Activated T-helper 1 cell treated with Interleukin-2 at 50 U/mL for 16 hours (primary cell): ENCODE measurements around the gene UBE2D1.

Experiments
- DNase-seq: peaks from one replicate; pipeline ENCODE4 v3.0.0-alpha.2; 2020; ENCODE audit warnings: low read depth

The UBE2D1 gene

DNA sequence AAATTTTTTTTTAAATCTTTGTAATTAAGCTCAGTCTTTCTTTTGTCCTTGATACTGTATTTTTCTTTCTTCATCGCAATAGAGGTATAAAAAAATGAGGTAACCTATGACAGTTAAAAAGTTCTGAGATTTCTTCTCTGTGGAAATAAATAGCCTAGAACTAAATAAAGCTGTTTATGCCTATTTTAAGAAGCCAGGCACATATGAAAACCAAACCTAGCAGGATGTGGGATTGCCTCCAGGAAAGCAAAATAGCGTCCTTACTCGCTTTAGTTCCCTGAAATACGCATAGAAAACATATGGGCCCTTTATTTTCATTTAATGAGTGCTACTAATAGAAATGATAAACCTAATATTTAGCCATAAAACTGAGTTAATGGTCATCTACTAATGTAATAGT, 6.6 kb downstream of the UBE2D1 start:
- no peak for DNase-seq

DNA sequence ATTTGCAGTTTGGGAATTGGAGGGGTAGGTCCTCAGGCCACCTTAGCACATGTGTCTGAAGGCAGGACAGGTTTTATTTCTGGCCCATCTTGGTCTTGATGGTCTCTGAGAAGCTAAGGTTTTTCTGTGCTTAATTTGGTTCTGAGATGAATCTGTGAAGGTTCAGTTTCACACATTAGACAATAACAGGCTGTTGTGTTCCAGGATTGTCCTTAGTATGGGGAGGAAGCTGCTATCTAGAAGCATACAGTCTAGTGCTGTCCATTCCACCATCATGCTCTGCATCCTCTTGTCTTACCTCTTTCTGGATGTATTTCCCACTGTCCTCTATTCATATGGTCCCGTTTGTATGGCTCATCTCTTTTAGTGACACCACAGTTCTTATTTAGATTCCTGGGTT, 7.1 kb downstream of the UBE2D1 start:
- DNase-seq, result no peak

DNA sequence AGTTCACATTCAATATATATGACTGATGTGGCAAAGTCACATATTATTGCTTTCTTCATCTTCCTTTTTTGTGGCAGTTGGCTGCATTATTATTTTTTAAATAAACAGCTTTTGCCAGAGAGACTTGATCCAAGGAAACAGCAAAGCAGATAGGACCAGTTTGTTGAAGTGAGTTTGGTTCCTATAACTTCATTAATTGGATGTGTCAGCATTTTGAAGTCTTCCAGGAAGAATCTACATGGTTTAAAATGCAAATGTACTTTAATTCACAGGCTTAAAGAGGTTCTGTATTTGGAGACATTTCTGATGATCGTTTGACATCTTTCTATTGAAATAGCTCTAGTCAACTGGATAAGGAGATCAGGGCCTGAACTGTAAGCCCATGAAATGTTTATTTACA, 13.2 kb downstream of the UBE2D1 start:
- no peak for DNase-seq

DNA sequence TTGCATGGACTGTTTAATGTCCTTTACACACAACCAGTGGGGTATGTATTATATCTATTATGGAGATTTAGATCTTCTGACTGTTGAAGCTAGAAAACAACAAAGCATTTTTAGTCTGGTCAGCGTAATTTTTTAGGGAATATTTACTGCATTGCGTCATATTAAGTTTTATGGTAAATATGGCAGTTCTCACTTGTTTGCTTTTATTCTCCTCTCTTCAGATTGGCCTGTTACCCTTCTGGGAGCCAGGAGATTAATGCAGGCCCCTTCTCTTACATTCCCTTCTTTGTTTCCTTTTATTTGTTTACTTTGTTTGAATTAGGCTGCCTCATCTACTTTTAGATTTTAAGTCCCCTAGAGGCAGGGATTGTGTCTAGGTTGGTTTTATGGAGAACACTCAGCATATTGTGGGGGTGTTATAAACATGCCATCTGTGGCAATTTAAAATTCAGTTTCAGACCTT, 13.8 kb downstream of the UBE2D1 start:
- no peak for DNase-seq

DNA sequence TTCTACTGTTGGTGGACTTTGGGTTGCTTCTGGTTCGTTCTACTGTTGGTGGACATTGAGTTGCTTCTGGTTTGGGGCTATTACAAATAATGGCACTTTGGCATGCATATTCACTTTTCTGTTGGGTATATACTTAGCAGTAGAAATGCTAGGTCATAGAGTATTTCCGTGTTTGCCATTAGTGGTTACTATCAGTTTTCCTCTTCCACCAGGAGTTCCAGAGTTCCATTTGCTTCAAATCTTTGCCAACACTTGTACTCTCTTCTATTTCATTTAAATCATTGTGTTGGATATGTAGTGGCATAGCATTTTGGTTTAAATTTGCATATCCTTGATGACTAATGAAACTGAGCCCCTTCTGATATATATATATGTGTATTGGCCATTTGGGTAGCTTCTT, 15.2 kb downstream of the UBE2D1 start:
- no peak for DNase-seq

DNA sequence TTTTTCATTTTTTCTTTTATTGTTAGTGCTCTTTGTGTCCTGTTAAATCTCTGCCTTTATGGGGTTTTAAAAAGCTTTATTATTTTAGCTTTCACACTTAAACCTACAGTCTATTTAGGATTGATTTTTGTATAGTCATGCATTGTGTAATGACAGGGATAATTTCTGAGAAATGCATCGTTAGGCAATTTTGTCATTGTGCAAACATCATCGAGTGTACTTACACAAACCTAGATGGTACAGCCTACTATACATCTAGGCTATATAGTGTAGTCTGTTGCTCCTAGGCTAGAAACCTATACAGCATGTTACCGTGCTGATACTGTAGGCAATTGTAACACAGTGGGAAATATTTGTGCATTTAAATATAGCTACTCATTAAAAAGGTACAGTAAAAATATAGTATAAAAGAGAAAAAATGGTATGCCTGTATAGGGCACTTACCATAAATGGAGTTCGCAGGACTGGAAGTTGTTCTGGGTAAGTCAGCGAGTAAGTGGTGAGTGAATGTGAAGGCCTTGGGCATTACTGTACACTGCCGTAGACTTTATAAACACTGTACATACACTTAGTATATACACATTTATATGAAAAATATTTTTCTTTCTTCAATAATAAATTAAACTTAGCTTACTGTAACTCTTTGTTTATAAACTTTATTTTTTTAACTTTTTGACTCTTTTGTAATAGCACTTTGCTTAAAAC, 16.0 kb downstream of the UBE2D1 start:
- no peak for DNase-seq

DNA sequence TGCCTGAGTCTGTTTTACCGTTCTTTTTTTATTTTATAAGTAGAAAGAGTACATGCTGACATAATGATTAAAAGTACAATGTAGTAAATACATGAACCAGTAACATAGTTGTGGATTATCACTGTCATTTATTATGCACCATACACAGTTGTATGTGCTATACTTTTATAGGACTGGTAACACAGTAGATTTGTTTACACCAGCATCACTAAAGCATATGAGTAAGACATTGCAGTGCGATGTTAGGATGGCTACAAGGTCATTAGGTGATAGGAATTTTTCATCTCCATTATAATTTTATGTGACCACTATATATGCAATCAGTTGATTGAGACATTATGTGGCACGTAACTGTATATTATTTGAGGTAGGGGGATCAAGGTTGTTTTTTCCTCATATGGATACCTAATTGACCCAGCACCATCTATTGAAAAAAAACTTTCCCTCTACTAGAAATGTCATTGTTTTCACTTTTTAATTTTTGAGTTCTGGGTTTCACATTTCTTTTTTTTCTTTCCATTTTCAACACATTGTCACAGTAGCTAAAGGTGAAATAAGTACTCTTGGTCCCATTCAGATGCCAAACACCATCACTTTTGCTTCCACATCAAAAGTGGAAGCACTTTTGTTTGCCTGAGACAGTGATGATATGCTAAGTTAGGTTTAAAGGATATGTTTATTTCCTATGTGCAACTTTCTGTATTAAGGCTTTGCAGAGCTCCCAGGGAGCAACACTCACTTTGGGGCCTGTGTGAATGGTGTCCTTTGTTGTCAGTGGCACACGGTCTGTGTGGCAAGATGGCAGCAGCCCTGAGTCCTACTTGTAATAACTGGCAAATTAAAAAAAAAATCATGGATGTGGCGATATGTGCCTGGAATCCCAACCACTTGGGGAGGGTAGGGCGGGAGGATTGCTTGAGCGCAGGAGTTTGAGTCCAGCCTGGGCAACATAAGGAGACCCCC, 17.1 kb downstream of the UBE2D1 start:
- no peak for DNase-seq

DNA sequence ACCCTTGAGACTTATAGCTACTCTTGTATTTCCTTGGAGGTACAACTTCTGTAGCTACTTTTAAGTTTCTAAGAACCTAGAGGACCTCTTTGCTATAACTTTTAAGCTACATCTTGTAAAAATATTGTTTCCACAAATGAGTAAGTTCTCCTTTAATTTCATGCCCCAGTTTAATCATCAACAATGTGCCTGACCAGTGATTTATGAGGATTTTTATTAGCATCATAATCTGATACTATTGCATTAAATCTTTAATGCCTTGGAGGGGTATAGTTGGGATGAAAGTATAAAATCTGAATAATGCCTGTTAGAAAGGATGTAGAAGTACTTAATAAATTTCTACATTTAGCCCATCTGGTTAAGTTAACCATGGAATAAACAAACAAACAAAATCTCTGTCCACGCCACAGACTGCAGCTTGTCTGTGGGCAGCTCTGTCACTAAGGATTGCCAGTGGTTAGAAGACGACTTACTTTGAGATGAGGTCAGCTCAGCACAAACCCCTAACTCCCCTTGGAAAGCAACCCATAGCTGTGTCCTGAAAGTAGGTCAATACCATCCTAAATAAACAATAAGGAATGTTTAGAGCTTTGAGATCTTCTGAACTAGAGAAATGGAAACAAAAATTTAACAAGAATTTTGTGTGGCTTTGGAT, 18.3 kb downstream of the UBE2D1 start:
- no peak for DNase-seq

DNA sequence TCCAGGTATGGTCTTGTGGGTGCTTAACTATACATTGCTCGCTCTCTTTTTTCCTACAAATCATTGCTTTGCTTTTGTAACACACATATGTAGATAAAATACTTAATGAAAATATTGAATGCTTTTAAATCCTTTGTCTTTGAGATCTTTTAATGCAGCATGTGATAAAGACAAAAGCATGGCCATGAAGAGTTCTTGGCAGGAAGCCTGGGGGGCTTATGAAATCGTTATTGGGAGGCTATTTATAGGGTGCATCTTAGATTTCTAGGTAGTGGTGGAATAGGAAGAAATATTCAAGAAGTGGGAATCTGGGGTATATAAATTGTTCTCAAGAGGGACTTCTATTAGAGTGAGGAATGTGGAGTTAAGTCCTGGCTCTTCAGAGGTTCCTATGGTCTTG, 21.9 kb downstream of the UBE2D1 start:
- no peak for DNase-seq

DNA sequence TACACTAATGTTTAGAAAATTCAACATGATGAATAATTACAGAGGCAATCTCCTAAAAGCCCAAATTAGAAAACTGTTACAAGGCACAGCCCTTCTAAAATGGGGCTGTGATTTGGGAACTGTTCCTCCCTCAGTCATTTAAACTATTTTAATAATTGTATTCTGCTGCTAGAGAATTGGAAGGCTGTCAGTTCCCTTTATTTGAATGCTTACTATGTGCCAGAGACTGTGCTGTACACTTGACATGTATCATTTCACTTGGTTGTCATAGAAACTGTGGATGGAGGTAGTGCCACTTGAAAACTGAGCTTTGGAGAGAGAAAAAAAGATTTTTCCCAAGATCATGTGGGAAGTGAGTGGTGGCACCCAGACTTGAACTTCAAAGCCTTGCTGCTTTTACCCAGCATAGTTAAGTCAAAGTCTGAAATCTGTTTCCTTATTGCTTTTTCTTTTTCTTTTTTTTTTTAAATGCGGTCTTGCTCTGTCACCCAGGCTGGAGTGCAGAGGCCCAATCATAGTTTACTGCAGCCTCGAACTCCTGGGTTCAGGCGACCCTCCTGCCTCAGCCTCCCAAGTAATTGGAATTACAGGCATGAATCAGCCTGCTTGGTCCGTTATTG, 23.6 kb downstream of the UBE2D1 start:
- no peak for DNase-seq

DNA sequence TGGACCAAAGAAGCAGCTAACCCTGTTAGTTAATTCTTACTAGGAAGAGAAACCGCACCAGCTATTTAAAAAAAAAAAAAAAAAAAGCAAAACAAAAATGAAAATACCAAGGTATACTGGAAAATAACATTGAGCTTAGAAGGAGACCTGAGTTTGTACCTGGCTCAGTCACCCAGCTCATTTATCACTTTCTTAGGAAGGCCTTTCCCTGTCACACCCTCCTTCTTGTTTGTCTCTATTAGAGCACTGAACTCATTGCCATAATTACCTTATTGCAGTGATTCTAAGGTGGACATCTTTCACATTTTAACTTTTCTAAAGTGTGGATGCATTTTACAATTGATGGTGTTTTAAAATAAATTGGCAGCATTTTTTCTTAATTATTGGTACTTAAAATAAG, 24.1 kb downstream of the UBE2D1 start:
- no peak for DNase-seq

DNA sequence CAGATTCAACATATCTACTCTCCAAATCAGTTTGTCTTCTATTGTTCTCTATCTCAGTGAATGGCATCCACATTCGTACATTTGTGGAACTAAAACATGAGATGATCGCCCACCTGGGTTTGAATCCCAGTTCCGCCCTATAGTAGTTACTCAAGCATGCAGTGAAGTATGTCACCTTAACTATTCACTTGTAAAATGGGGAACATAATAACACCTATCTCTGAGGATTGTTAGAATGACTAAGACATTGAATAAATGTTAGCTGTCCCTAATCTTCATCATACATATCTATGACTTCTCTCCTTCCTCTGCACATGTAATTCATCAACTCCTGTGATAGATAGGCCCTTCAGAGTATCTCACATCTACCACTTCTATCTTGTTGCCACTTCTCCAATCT, 24.7 kb downstream of the UBE2D1 start:
- no peak for DNase-seq

DNA sequence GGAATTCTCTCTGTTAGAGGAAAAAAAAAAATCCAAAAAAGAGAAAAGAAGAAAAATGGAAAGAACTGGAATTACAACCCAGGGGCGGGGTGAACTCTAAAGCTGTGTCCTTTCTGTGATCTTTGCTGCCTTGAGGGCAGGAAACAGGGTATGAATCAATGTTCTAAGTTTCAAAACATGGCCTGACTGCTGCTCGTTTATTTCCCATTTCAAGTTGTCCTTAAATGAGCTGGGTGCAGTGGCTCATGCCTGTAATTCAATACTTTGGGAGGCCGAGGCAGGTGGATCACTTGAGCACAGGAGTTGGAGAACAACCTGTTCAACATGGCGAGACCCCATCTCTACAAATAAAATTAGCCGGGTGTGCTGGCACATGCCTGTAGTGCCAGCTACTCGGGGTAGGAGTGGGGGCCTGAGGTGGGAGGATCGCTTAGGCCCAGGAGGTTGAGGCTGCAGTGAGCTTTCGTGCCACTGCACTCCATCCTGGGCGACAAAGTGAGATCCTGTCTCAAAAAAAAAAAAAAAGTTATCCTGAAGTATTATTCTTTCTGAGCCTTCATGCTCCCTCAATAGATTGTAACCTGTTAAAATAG, 25.7 kb downstream of the UBE2D1 start:
- no peak for DNase-seq

DNA sequence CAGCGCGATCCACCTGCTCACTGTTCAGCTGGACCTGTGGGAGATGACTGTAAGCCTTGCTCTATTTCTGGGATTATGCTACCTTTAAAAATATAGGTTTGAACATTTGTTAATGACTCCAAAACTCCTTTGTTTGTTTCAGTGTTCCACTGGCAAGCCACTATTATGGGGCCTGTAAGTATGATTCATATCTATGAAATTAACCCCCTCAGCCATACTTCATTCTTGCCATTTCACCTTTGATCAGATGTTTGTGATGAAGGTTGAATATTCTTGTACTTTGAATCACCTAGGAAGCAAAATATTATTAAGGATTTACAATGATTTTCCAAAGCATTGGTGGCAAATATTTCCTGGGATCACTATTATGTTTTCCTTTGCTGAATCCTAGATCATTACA, 26.5 kb downstream of the UBE2D1 start:
- no peak for DNase-seq

DNA sequence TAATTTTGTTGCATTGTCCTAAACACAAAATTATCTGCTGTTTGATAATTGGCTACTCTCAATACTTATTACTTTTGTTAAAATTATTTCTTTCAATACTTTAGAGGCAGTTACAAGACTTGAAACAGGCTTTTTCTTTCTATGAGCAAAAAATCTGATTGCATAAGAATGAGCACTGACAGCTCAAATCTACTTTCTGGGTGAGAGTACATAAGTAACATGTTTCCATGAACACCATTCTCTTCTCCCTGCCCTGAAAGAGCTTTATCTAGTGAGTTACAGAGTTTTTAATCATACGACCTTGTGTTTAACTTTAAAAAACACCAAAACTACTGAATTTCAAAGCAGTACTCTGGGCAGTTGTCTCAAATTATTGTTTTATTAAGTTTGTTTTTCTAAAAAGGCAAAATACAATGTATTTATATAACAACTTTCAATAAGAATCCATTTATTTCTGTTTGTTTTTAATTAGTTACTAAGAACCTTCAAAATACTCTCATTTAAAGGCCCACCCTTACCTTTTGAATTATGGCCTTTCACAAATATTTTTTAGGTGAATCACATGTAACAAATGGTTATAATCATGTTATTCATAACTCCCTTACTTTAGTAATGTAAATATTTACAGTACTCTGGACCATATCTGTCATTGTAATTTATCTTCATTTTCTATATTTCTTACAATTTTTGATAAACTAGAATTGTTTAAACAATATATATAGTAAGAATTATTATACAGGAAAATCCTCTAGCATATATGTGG, 27.4 kb downstream of the UBE2D1 start:
- DNase-seq, result no peak

DNA sequence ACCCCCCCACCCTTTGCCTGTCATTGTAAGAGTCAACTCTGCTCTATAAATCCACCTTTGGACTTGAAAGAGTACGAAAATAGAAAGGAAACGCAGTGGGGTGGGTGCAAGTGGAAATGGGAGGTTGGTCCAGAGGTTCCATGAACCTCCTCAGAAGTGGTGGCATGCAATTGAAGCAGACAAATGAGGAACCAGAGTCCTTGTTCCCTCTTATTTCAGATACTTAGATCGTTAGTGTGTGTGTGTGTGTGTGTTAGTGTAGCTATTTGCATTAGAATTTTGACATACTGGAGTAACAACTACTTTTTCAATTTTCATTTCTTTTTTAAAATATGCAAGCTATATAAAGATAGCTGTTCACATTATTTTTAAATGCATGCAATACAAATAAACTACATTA, 32.3 kb downstream of the UBE2D1 start:
- no peak for DNase-seq

DNA sequence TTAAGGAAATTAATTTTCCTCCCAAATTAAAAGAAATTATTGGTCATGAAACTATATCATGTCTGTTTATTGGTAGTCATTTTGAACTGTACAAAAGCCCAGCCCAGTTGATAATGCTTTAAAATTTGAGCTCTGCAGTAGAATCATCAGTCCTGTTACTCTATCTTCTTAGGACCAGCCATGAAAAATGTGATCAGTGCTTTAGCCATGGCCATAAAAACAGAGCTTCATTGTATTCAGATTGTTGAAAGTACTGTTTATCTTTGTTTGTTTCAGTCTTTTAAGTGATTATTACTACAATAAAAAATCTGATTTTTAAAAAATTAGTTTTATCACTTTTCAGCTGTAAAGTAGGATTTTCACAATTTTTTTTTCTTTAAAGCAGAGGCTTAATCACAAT, 36.7 kb downstream of the UBE2D1 start:
- no peak for DNase-seq

DNA sequence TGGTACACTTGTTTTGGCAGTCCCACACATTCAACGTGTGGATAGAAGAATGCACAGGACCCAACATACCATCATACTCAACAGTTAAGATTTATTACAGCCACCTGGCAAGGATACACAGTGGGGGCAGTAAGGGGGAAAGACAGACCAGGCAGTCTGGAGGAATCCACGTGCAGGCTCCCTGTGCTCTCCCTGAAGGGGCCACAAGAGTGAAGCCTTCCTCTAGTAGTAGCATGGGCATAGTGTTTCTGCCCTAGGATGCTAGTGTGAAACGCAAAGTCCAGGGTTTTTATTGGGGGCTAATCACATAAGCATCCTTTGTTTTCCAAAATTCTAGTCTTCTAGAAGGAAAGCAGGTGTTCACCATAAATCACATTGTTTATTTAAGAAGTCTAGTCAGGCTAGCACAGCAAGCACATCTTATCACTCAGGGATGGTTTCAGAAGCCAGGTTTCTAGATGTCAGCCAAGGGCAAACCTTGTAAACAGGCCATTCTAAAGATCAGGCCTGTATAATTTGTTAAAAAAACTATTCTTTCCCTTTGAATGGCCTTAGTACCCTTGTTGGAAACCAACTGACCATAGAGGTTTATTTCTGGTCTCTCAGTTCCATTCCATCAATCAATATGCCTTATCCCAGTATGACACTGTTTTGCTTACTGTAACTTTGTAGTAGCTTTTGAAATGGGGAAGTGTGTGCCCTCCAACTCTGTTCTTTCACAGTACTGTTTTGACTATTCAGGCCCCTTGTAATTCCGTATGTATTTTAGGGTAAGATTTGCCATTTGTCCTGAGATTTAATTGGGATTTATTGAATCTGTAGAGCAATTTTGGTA, 38.0 kb downstream of the UBE2D1 start:
- DNase-seq, result no peak

DNA sequence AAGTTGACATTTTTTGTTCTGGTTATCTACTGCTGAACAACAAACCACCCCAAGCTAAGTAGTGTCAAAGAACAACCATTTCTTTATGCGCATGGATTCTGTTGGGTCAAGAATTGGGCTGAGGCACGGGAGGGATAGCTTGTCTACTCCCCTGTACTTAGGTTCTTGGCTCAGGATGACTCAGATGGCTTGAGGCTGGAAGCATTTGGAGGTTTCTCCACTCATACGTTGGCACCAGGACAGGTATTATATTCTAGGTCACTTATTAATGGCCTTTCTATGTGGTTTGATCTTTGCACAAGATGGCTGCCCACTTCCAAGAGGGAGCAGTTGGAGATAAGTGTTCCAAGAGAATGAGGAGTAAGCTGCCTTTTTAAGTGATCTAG, 38.6 kb downstream of the UBE2D1 start:
- no peak for DNase-seq

DNA sequence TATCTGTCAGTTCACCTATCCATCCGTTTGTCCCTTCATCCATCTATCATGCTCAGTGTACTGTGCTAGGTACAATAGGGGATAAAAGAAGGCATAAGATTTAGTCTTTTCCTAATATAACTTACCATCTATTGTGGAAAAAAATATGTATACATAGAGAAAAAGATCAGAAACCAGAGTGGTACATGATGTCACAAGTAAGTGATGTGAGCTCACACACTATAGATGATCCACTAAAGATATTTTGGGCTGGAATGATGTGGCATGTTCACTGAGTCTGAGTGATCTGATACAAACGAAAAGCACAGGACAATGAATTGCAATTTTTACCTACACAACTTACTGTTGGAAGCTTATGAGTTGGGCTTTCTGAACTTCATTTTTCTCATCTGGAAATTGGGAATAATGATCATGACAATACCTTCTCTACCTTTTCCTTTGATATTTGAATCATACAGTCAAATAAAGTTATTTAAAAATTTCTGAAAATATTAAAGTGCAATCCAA, 47.7 kb downstream of the UBE2D1 start:
- DNase-seq, result no peak
